Measurements from ENCODE around the gene SLCO4A1.

SLCO4A1 gene

GRCh38 chr20:62716198-62716940 lies 74.1 kb downstream of the SLCO4A1 start:
- no peak for DNase-seq (ENCODE audit: low spot score)

GRCh38 chr20:62716941-62717310 lies 74.6 kb downstream of the SLCO4A1 start:
- DNase-seq (ENCODE audit: low spot score), result no peak

GRCh38 chr20:62717933-62718332 lies 75.6 kb downstream of the SLCO4A1 start:
- no peak for DNase-seq (ENCODE audit: low spot score)

- DNase-seq (ENCODE audit: low spot score), result no peak
Measured at GRCh38 chr20:62718546-62718945, 76.2 kb downstream of the SLCO4A1 start.

GRCh38 chr20:62719250-62719935 lies 77.1 kb downstream of the SLCO4A1 start:
- DNase-seq (ENCODE audit: low spot score), result no peak

All from cerebellar cortex (tissue), 1 donor.